H9 (cell line): ENCODE data around the gene CKM. TPM values are rescaled to one million over a fixed set of nuclear protein-coding genes. Genes with fewer than 3 reads are reported as not detected.

Source experiments
- DNase-seq: peaks from one replicate; pipeline ENCODE4 v3.0.0-alpha.2; 2017
- H2AFZ ChIP-seq: one replicate; pipeline ENCODE4 v1.6.1; 2013; ENCODE audit warnings: mild to moderate bottlenecking, low read length, control low read depth, moderate library complexity
- H2AK5ac ChIP-seq: 2 replicates; pipeline ENCODE4 v1.6.1; 2013; ENCODE audit warnings: low read length, control low read depth, mixed read lengths; ENCODE audit not compliant: insufficient read length
- H2BK120ac ChIP-seq: one replicate; pipeline ENCODE4 v1.6.1; 2013; ENCODE audit warnings: low read depth, mild to moderate bottlenecking, low read length, control low read depth, inconsistent platforms; ENCODE audit not compliant: poor library complexity, severe bottlenecking
- H2BK12ac ChIP-seq: 2 replicates; pipeline ENCODE4 v1.6.1; 2013; ENCODE audit warnings: low read length, control low read depth, mixed read lengths, low read depth; ENCODE audit not compliant: insufficient read length
- H2BK15ac ChIP-seq: 2 replicates; pipeline ENCODE4 v1.6.1; 2013; ENCODE audit warnings: low read depth, low read length, control low read depth
- H2BK20ac ChIP-seq: one replicate; pipeline ENCODE4 v1.6.1; 2013; ENCODE audit warnings: low read depth, mild to moderate bottlenecking, low read length, control low read depth, inconsistent platforms; ENCODE audit not compliant: poor library complexity, severe bottlenecking
- H2BK5ac ChIP-seq: 2 replicates; pipeline ENCODE4 v1.6.1; 2013; ENCODE audit warnings: low read length, control low read depth, mixed read lengths; ENCODE audit not compliant: insufficient read length
- H3K14ac ChIP-seq: 2 replicates; pipeline ENCODE4 v1.6.1; 2013; ENCODE audit warnings: low read length, control low read depth; ENCODE audit not compliant: insufficient read depth
- H3K18ac ChIP-seq: 2 replicates; pipeline ENCODE4 v1.6.1; 2013; ENCODE audit warnings: low read depth, mild to moderate bottlenecking, mixed read lengths, low read length, control low read depth; ENCODE audit not compliant: insufficient read length
- H3K23ac ChIP-seq: 2 replicates; pipeline ENCODE4 v1.6.1; 2013; ENCODE audit warnings: low read length, control low read depth, mixed read lengths, low read depth; ENCODE audit not compliant: insufficient read length
- H3K23me2 ChIP-seq: 2 replicates; pipeline ENCODE4 v1.6.1; 2013; ENCODE audit warnings: low read depth, mild to moderate bottlenecking, mixed read lengths, low read length, control low read depth; ENCODE audit not compliant: insufficient read length, poor library complexity, severe bottlenecking
- H3K27ac ChIP-seq: 2 replicates; pipeline ENCODE4 v1.5.1; 2013; ENCODE audit warnings: low read length, control low read depth, mixed read lengths, low read depth; ENCODE audit not compliant: insufficient read length
- H3K27me3 ChIP-seq: 2 replicates; pipeline ENCODE4 v1.6.1; 2013; ENCODE audit warnings: low read length, control low read depth, inconsistent platforms; ENCODE audit not compliant: insufficient read depth
- H3K4ac ChIP-seq: 2 replicates; pipeline ENCODE4 v1.6.1; 2013; ENCODE audit warnings: low read depth, mild to moderate bottlenecking, control low read depth, inconsistent platforms, low read length, moderate library complexity
- H3K4me1 ChIP-seq: 2 replicates; pipeline ENCODE4 v1.6.1; 2013; ENCODE audit warnings: low read length, control low read depth, inconsistent platforms; ENCODE audit not compliant: insufficient read depth
- H3K4me2 ChIP-seq: 2 replicates; pipeline ENCODE4 v1.6.1; 2013; ENCODE audit warnings: low read length, control low read depth, mixed read lengths; ENCODE audit not compliant: insufficient read length, insufficient read depth
- H3K56ac ChIP-seq: 2 replicates; pipeline ENCODE4 v1.6.1; 2013; ENCODE audit warnings: low read depth, mild to moderate bottlenecking, mixed read lengths, low read length, control low read depth; ENCODE audit not compliant: insufficient read length
- H3K79me1 ChIP-seq: 2 replicates; pipeline ENCODE4 v1.6.1; 2013; ENCODE audit warnings: low read depth, mild to moderate bottlenecking, moderate library complexity, low read length, control low read depth, inconsistent platforms; ENCODE audit not compliant: insufficient read depth, poor library complexity, severe bottlenecking
- H3K79me2 ChIP-seq: 2 replicates; pipeline ENCODE4 v1.6.1; 2013; ENCODE audit warnings: low read length, control low read depth, inconsistent platforms; ENCODE audit not compliant: insufficient read depth
- H3K9ac ChIP-seq: 2 replicates; pipeline ENCODE4 v1.6.1; 2013; ENCODE audit warnings: low read length, control low read depth, mixed read lengths; ENCODE audit not compliant: insufficient read length; ENCODE audit errors: extremely low read depth
- H3K9me3 ChIP-seq: one replicate; pipeline ENCODE4 v1.6.1; 2013; ENCODE audit warnings: low read depth, low read length, inconsistent platforms; ENCODE audit not compliant: control insufficient read depth
- H3T11ph ChIP-seq: one replicate; pipeline ENCODE4 v1.6.1; 2013; ENCODE audit warnings: mild to moderate bottlenecking, low read length, control low read depth, inconsistent platforms
- H4K20me1 ChIP-seq: one replicate; pipeline ENCODE4 v1.6.1; 2013; ENCODE audit not compliant: control insufficient read depth, insufficient read length, insufficient read depth
- H4K5ac ChIP-seq: 2 replicates; pipeline ENCODE4 v1.6.1; 2013; ENCODE audit warnings: low read depth, mild to moderate bottlenecking, mixed read lengths, low read length, control low read depth; ENCODE audit not compliant: insufficient read length
- H4K8ac ChIP-seq: replicated peaks from 2 replicates; pipeline ENCODE4 v1.6.1; 2013; ENCODE audit warnings: low read length, control low read depth, mixed read lengths, low read depth; ENCODE audit not compliant: insufficient read length
- H4K91ac ChIP-seq: 2 replicates; pipeline ENCODE4 v1.6.1; 2013; ENCODE audit warnings: low read depth, mild to moderate bottlenecking, moderate library complexity, mixed read lengths, low read length, control low read depth; ENCODE audit not compliant: insufficient read length
- H3K27ac Mint-ChIP-seq, 3 experiments: 2 replicates in 2 of 3; 3 replicates in 1 of 3; pipeline ENCODE4 v1.8.0; 2020 to 2021; ENCODE audit warnings: mixed read lengths in 3 of 3, mild to moderate bottlenecking in 1 of 3, moderate library complexity in 1 of 3
- H3K27me3 Mint-ChIP-seq: 2 replicates; pipeline ENCODE4 v1.8.0; 2021; ENCODE audit warnings: low read depth, mild to moderate bottlenecking, moderate library complexity, mixed read lengths
- H3K36me3 Mint-ChIP-seq, 3 experiments: 2 replicates in 2 of 3; 3 replicates in 1 of 3; pipeline ENCODE4 v1.8.0; 2020 to 2021; ENCODE audit warnings: low read depth in 3 of 3, mixed read lengths in 3 of 3; ENCODE audit not compliant: insufficient read depth in 1 of 3
- H3K4me1 Mint-ChIP-seq, 2 experiments: 2 replicates each; pipeline ENCODE4 v1.8.0; 2020; ENCODE audit warnings: mixed read lengths in 2 of 2
- H3K4me3 Mint-ChIP-seq, 2 experiments: 2 replicates in 1 of 2; 3 replicates in 1 of 2; pipeline ENCODE4 v1.8.0; 2020 to 2021; ENCODE audit warnings: mild to moderate bottlenecking in 2 of 2, mixed read lengths in 2 of 2, moderate library complexity in 1 of 2
- H3K9me3 Mint-ChIP-seq, 2 experiments: 2 replicates in 1 of 2; 3 replicates in 1 of 2; pipeline ENCODE4 v1.8.0; 2020; ENCODE audit warnings: mild to moderate bottlenecking in 2 of 2, mixed read lengths in 2 of 2, moderate library complexity in 1 of 2
- CTCF ChIP-seq: fragments of 200-600 bp; sonication (generic); conservative IDR thresholded peaks from 3 replicates; pipeline ENCODE4 v1.8.0; 2021; ENCODE audit warnings: antibody characterized with exemption, mild to moderate bottlenecking
- WGBS: extraction: QIAGEN DNeasy Blood & Tissue Kit; methylation state at CpG from one replicate; pipeline ENCODE4 v1.1.7; 2013; ENCODE audit warnings: missing lambda C conversion rate, low lambda C conversion rate, mixed read lengths; ENCODE audit not compliant: insufficient read length; ENCODE audit errors: extremely low coverage; 5-methylcytosine and 5-hydroxymethylcytosine counted together
- total RNA-seq: library from RNA; stranded (reverse); gene quantifications from 2 replicates; pipeline ENCODE4 v1.2.1, GENCODE V29; 2021

Gene CKM
- total RNA-seq, 1 experiment from 2014 or later, result not detected

GRCh38 chr19:45368737-45369340 is 46.2 kb upstream of the CKM start:
- peaks cover 7 to 16% of the 10 kb centered on the region in 2 experiments for H3K4me1 Mint-ChIP-seq
- H3K27ac Mint-ChIP-seq, result peak overlapping the region in 2 of 3 experiments; percentile 75 to 81; a peak in 4 of 7 replicates
- H3K9ac ChIP-seq, result no peak overlapping the region
- H3K79me1 ChIP-seq, result peaks cover 3% of the 10 kb centered on the region
- H3K14ac ChIP-seq, result no peak overlapping the region; the same call in 1 of the 2 replicates
- no peaks in the 10 kb centered on the region for H3K27me3 ChIP-seq
- peaks cover 16 to 29% (median 28%) of the 10 kb centered on the region in 3 experiments; a peak in 6 of 7 replicates for H3K36me3 Mint-ChIP-seq
- H3K27ac ChIP-seq, result no peak overlapping the region
- no peak overlapping the region for H2BK5ac ChIP-seq
- TF ChIP-seq CTCF, result peak; percentile 34; the same call in 2 of the 3 replicates
- H3K18ac ChIP-seq, result no peak overlapping the region
- H4K8ac ChIP-seq, result no peak overlapping the region
- no peaks in the 10 kb centered on the region for H3K23me2 ChIP-seq
- DNase-seq, result peak; percentile 57
- H2BK120ac ChIP-seq, result no peak overlapping the region
- no peak overlapping the region for H2BK15ac ChIP-seq
- no peaks in the 10 kb centered on the region; the same call in 1 of the 2 replicates for H3K79me2 ChIP-seq
- H3K27me3 Mint-ChIP-seq, result no peaks in the 10 kb centered on the region
- no peak overlapping the region for H3K56ac ChIP-seq
- no peak overlapping the region for H3K23ac ChIP-seq
- H3K9me3 Mint-ChIP-seq, result no peaks in the 10 kb centered on the region
- no peak overlapping the region for H3K4ac ChIP-seq
- no peaks in the 10 kb centered on the region for H4K20me1 ChIP-seq
- H2BK20ac ChIP-seq, result no peak overlapping the region
- H2AFZ ChIP-seq, result no peak overlapping the region
- H4K5ac ChIP-seq, result no peak overlapping the region
- peaks cover 4% of the 10 kb centered on the region; the same call in 1 of the 2 replicates for H3K4me1 ChIP-seq
- H3K4me2 ChIP-seq, result peak overlapping the region; percentile 6
- H2BK12ac ChIP-seq, result no peak overlapping the region
- H4K91ac ChIP-seq, result no peak overlapping the region
- peak overlapping the region; percentile 60 to 79 for H3K4me3 Mint-ChIP-seq
- no peak overlapping the region for H3T11ph ChIP-seq
- no CpG with 5 or more reads among the region's 11 CpGs for WGBS
- no peaks in the 10 kb centered on the region for H3K9me3 ChIP-seq
- no peak overlapping the region for H2AK5ac ChIP-seq
